Stimulated activated CD8-positive, alpha-beta memory T cell treated with anti-CD3 and anti-CD28 coated beads, Interleukin-12 subunit alpha, Interleukin-12 subunit beta, amount 100 ng/mL, for 4 hours (primary cell): ENCODE measurements around the gene TXNRD3.
"Not testable (repeated sequence)": the region's sequence is repeated elsewhere in the genome, so short reads cannot be mapped to it uniquely, and the experiment has no call there.

Experiments
- DNase-seq: peaks from one replicate; pipeline ENCODE4 v3.0.0-alpha.2; 2020; ENCODE audit warnings: low read depth

Gene TXNRD3

DNA sequence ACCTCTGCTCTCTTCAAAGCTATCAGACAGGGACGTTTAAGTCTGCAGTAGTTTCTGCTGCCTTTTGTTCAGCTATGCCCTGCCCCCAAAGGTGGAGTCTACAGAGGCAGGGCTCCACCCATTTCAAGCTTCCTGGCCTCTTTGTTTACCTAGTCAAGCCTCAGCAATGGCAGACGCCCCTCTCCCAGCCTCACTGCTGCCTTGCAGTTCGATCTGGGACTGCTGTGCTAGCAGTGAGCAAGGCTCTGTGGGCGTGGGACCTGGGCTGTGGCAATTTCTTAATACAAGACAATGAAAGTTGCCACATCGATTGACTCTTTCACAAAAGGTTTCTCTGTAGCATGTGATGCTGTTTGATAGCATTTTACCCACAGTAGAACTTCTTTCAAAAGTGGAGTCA lies 63.4 kb downstream of the TXNRD3 start:
- not testable (repeated sequence) for DNase-seq

DNA sequence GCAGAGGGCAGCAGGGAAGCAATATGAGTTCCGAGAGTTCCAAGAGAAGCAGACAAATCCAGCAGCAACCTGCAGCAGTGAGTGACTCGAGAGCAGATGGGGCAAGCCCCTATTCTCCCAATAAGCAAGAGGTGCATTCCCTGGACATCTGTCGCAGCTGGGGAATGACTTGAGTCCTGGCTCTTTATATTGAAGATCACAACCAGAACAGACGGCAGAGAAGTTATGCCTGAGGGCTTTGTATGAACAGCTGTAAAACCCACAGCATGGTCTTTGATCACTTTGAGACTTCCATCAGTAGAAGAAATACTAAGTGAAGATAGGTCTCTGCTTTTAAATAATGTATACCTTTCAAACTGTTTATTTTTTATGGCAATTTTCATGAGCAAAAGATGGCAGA lies 72.6 kb downstream of the TXNRD3 start:
- no peak for DNase-seq

DNA sequence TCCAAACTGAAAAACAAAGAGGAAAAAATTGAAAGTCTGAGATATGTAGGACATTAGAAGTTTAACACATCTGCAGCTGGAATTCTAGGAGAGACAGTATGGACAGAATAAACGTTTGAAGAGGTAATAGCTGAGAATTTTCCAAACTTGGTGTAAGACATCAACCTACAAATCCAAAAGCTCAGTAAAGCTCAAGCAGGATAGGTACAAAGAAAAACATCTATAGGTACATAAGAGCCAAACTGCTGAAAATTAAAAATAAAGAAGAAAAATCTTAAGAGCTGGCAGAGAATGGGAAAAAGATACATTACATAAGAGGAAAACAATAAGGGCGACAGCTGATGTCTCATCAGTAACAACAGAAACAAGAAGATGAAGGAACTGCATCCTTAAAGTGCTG lies 73.4 kb downstream of the TXNRD3 start:
- DNase-seq = no peak

GRCh38 chr3:126580746-126581145 lies 74.2 kb downstream of the TXNRD3 start:
- DNase-seq = no peak

DNA sequence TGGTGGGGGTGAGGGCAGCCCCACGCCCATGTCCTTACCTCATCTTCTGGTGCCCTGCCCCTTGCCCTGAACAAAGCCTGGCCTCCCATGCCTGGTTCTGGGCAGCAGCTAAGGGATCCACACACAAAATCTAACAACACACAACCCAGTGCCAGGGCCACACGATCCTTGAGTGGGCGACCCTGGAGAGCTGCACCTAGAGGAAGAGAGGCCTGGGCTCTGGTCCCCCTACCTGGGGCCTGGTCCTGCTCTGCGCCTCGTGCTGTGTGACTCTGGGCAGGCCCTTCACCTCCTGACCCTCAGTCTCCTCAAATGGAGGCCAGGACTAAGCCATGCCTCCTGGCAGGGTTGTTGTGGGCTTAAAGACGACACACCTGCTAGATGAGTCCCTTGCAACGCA lies 76.2 kb downstream of the TXNRD3 start:
- DNase-seq = no peak

DNA sequence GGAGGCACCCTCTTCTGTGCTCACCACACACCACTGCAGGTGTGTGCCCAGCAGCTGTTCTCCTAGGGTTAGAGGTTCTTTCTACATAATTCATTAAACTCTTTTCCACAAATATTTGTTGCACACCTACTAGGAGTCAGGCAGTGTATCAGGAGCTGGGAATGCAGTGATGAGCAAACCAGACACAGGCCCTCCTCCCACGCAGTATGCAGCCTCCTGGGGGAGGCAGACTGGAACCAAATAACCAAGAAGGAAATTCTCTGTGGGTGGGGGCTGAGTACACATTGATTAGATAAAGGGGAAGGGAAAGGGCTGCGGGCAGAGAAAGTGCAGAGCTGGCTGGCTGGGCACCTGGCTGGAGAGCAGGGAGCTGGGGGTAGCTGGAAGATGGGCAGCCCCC lies 77.7 kb downstream of the TXNRD3 start:
- no peak for DNase-seq

DNA sequence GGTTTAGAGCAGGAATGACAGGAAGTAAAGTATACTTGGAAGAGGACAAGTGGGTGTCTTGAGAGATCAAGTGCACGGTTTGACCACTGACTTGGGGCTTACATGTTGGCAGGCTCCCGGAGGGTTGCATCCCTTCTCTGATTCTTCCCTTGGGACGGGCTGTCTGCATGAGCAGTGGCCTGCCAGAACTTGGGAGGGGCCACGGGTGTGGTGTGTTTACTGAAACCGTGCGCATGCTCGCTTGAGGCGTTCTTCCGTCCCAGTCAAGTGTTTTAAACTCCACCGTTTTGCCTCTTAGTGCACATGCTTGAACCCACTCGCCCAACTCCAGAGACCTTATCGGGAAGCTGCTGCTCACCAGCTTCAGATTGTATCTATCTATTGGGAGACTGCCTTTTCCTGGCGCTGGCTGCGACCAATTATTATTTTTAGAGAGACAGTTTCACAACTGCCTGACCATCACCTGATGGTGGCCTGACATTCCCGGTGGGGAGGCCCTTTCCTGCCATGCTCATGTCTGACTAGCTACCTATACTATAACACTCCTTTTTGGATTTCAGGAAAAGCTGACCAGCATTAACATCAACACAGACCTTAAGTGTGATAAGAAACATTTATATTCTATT lies 81.3 kb downstream of the TXNRD3 start:
- no peak for DNase-seq

DNA sequence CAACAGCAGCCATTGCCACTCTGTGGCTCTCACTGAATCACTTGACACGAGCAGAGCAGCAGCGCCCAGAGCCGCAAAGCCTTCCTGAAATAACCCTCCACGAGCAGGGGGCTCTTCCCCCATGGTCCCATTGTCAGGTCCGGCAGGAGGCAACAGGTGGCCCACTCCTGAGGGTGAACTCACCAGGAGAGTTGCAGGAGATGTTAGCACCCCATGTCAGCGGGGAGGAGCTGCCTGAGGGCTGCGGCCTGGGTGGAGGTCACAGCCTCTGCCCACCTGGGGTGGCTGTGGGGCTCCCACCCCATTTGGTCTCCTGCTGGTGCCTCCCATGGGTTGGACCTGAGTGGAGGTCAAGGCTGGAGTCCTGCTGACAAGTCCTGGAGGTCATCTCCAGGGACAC lies 83.8 kb downstream of the TXNRD3 start:
- DNase-seq = no peak

DNA sequence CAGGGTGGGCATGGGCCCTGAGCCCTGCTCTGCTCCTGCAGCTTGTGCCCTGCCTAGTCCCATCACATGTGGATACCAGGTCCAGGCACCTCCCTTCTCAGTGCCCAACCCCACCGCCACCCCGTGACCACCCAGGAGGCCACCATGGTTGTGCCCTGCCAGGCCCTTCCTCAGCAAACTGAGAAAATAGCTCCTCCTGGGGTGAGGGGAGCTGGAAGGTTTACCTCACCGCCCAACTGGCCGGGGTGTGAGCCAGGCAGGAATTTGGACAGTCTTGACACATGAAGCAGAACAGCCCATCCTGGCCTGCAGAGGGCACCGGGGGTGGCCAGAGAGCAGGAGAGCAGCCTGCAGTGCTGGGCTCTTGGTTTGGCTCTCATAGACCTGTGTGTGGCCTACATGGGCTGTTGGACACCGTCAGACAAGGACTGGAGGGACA lies 84.8 kb downstream of the TXNRD3 start:
- no peak for DNase-seq

- DNase-seq = no peak
Observed at GRCh38 chr3:126569390-126569975, 85.4 kb downstream of the TXNRD3 start.

GRCh38 chr3:126568776-126569342 lies 86.1 kb downstream of the TXNRD3 start:
- DNase-seq = no peak

- no peak for DNase-seq
Observed at GRCh38 chr3:126567696-126568438, 87.1 kb downstream of the TXNRD3 start.

GRCh38 chr3:126562737-126563276 lies 92.1 kb downstream of the TXNRD3 start:
- no peak for DNase-seq

DNA sequence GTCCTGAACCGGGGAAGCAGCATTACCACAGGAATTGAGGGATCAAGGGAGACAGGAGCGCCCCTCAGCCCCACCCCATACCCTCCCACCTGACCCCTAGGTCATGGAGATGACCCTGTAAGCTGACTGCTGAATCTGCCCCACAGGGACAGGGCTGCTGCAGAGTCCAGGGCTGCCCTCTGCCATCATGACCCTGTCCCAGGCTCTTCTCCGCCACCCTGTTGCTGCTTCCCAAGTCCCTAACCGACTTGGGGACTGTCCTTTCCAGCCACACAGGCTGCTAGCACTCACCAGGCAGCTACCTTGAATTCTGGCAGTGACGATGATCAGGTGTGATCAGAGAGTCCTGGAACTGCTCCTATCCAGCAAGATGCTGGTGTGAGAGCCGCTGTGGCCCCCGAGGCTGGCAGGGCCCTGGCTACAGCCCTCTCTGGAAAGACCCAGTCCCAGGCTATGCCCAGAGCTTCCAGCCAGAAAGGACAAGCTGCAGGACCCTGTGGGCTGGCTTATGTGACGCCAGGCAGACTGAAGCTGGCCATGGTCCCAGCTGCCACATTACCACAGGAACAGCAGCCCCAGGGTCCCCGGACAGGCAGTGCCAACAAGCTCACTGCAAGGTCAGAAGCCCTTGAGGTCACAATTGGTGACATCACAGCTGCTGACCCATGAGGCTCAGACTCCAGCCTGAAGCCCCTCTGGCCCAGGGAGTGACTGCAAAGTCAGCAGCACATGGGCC lies 96.4 kb downstream of the TXNRD3 start, which contains the start of gene C3orf22:
Gene C3orf22, minus strand, starts transcription at position 597 of the 736 bp plus-strand sequence. CDS start 5,542 bp downstream, outside the sequence.
- DNase-seq = no peak

GRCh38 chr3:126557761-126558160 lies 97.2 kb downstream of the TXNRD3 start:
- DNase-seq = no peak

- DNase-seq = no peak
Observed at GRCh38 chr3:126557415-126557745, 97.5 kb downstream of the TXNRD3 start.
